K562 (cell line): ENCODE results near the gene SNUPN. TPM values are rescaled to one million over a fixed set of nuclear protein-coding genes. Genes with fewer than 3 reads are reported as not detected.

ENCODE experiments used
- BRCA1 ChIP-seq, 2 experiments: fragments of 450-650 bp in 1 of 2; sonication (generic) in 1 of 2; formaldehyde crosslinking in 1 of 2; IDR thresholded peaks; 2 replicates each; pipeline versions ENCODE4 v1.5.0 to v1.6.1; 2017 to 2020; ENCODE audit warnings: mild to moderate bottlenecking in 1 of 2, missing genetic modification reagents in 1 of 2
- CBX3 ChIP-seq, 2 experiments: IDR thresholded peaks; 1 replicate in 1 of 2; 2 replicates in 1 of 2; pipeline ENCODE4 v1.6.1; 2012; ENCODE audit warnings: inconsistent platforms in 2 of 2, low read length in 2 of 2, borderline replicate concordance in 1 of 2, control low read depth in 1 of 2
- CC2D1A ChIP-seq: fragments of 450-650 bp; IDR thresholded peaks from 2 replicates; pipeline ENCODE4 v1.6.1; 2017; ENCODE audit warnings: mild to moderate bottlenecking
- DNMT1 ChIP-seq: fragments of 450-650 bp; IDR thresholded peaks from 2 replicates; pipeline ENCODE4 v1.6.1; 2016; ENCODE audit warnings: antibody characterized with exemption, mild to moderate bottlenecking
- FOXP1 ChIP-seq: sonication (generic); formaldehyde crosslinking; IDR thresholded peaks from 2 replicates; pipeline ENCODE4 v1.8.0; 2022; ENCODE audit warnings: mild to moderate bottlenecking, missing genetic modification reagents
- KDM1A ChIP-seq, 2 experiments: fragments of 450-650 bp; IDR thresholded peaks; 2 replicates each; pipeline ENCODE4 v1.6.1; 2016; ENCODE audit warnings: mild to moderate bottlenecking in 2 of 2
- L3MBTL2 ChIP-seq: fragments of 450-650 bp; IDR thresholded peaks from 2 replicates; pipeline ENCODE4 v1.6.1; 2016; ENCODE audit warnings: mild to moderate bottlenecking, moderate library complexity
- NFATC3 ChIP-seq: fragments of 450-650 bp; IDR thresholded peaks from 2 replicates; pipeline ENCODE4 v1.6.1; 2017; ENCODE audit warnings: mild to moderate bottlenecking
- RB1 ChIP-seq: fragments of 450-650 bp; IDR thresholded peaks from 2 replicates; pipeline ENCODE4 v1.6.1; 2017; ENCODE audit warnings: low read depth, mild to moderate bottlenecking
- TBL1XR1 ChIP-seq, 2 experiments: IDR thresholded peaks; 2 replicates each; pipeline ENCODE4 v1.6.1; 2012; ENCODE audit warnings: improper control_type of control experiment in 2 of 2, low read length in 2 of 2, mild to moderate bottlenecking in 1 of 2
- ZBTB40 ChIP-seq, 2 experiments: fragments of 450-650 bp in 1 of 2; sonication (generic) in 1 of 2; formaldehyde crosslinking in 1 of 2; IDR thresholded peaks; 2 replicates each; pipeline versions ENCODE4 v1.7.1 to v1.9.0; 2016 to 2022; ENCODE audit warnings: inconsistent platforms in 1 of 2, mild to moderate bottlenecking in 1 of 2, missing genetic modification reagents in 1 of 2
- ZNF280A ChIP-seq: fragments of 450-650 bp; IDR thresholded peaks from 2 replicates; pipeline ENCODE4 v1.6.1; 2018; ENCODE audit warnings: mild to moderate bottlenecking, low read depth; ENCODE audit not compliant: partially characterized antibody
- polyA plus RNA-seq, 8 experiments: library from polyadenylated mRNA; depleted of rRNA in 4 of 8; stranded (reverse) in 5 of 8; unstranded in 3 of 8; fragments of >200 nt; fragmentation: Nextera tagmentation in 2 of 8; fragmentation: Illumina TruSeq in 1 of 8; extraction: Ambion mirVana in 2 of 8; extraction: Trizol in 1 of 8; gene quantifications; 2 replicates each; pipeline versions ENCODE4 v1.2.1 to v1.2.3, GENCODE V29; 2011 to 2014; ENCODE audit warnings: inconsistent platforms in 1 of 8, missing spikeins in 1 of 8
- total RNA-seq, 7 experiments: library from RNA; depleted of rRNA in 6 of 7; stranded (reverse); fragments of >200 nt in 6 of 7; fragmentation: Illumina TruSeq in 2 of 7; extraction: Trizol in 2 of 7; gene quantifications; 2 replicates each; pipeline versions ENCODE4 v1.2.1 to v1.2.3, GENCODE V29; 2011 to 2021; ENCODE audit warnings: low replicate concordance in 1 of 7
- TF ChIP-seq, protein P1 (sequence below): sonication (generic); formaldehyde crosslinking; IDR thresholded peaks from 2 replicates; pipeline ENCODE4 v1.9.0; 2022; ENCODE audit warnings: mild to moderate bottlenecking, missing genetic modification reagents

Gene SNUPN
- total and polyA plus RNA-seq, 9 of the 15 experiments (the other 6 are each of a cell fraction or from before 2014, with no cell fraction given): 32.2 to 78.3 (median 40.0) TPM

- TF ChIP-seq DNMT1: no peak
- TF ChIP-seq BRCA1 (IDR thresholded peaks at IDR 0.05): no peak
- no peak for TF ChIP-seq BRCA1 (CRISPR knock-in tag; IDR thresholded peaks at IDR 0.05)
- TF ChIP-seq FOXP1 (CRISPR knock-in tag): 0 out of 2 replicates have a peak, but pooled peaks have one; percentile 51
- no peak for TF ChIP-seq L3MBTL2
- no peak for TF ChIP-seq CC2D1A
- TF ChIP-seq, protein P1, sequence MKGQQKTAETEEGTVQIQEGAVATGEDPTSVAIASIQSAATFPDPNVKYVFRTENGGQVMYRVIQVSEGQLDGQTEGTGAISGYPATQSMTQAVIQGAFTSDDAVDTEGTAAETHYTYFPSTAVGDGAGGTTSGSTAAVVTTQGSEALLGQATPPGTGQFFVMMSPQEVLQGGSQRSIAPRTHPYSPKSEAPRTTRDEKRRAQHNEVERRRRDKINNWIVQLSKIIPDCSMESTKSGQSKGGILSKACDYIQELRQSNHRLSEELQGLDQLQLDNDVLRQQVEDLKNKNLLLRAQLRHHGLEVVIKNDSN (CRISPR knock-in tag): no peak
- TF ChIP-seq RB1: no peak
- peak; percentile 42; the same call in 1 of the 2 replicates for TF ChIP-seq ZBTB40 (IDR thresholded peaks at IDR 0.05)
- TF ChIP-seq ZBTB40 (CRISPR knock-in tag; IDR thresholded peaks at IDR 0.05): no peak
- peak in 1 of 2 experiments; percentile 41; a peak in 1 of 4 replicates for TF ChIP-seq KDM1A (IDR thresholded peaks at IDR 0.05)
- no peak for TF ChIP-seq TBL1XR1 (IDR thresholded peaks at IDR 0.05; ENCODE audit: low read length in 2 of 2)
- no peak for TF ChIP-seq ZNF280A
- TF ChIP-seq NFATC3: no peak
- TF ChIP-seq CBX3 (IDR thresholded peaks at IDR 0.05; ENCODE audit: borderline replicate concordance in 1 of 2, low read length in 2 of 2): no peak
Observed at GRCh38 chr15:75651810-75652543, 26.5 kb upstream of the SNUPN start (continued).
